ENCODE results near the gene FBXW12. TPM values are rescaled to one million over a fixed set of nuclear protein-coding genes. Genes with fewer than 3 reads are reported as not detected.
A peak's percentile ranks its signal among the peaks of the same experiment; 100 is the strongest.

The FBXW12 gene
- total RNA-seq, 6 donors from 2014 or later: not detected

DNA sequence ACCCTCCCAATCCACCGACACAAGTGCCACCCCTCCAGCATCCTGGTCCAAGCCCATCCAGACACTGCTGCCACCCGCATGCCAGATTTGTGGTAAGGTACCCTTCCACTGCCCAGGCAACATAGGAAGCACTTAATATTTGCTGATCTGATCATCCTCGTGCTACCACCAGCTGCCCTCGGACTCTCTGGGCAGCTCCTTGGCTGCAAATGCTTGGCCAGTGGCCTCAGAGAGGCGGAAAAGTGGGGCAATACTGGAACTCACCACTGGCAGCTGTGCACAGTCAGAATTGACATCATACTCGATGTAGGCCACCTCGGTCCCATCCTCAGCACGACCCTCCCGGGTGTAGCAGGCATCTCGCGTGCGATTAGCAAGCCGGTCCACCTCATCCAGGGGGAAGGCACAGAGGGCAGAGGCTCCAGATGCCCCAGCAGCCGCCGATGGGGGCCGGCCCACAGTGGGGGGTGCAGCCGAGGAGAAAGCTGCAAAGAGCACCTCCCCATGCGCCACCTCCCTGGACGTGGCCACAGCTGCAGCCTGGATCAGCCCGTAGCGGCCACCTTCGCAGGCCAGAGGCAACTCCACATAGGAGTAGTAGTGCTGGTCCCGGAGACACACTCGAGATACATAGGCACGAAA is 51.3 kb downstream of the FBXW12 start:
- Histone ChIP-seq H3K4me1 (peaks cover 17 to 37% (median 34%) of the 10 kb centered on the region in 4 donors), H3K36me3 (peaks cover 0 to 30% (median 16%) of the 10 kb centered on the region in 4 donors), H3K27ac (no peak overlapping the region), H3K4me3 (no peak overlapping the region), H3K9me3 (no peaks in the 10 kb centered on the region), H3K27me3 (no peaks in the 10 kb centered on the region)
- WGBS, 2 donors: 75 to 88% methylated on average over 10 to 19 of the region's 25 CpGs
- TF ChIP-seq EP300 (IDR thresholded peaks at IDR 0.05) (no peak), POLR2AphosphoS5 (IDR thresholded peaks at IDR 0.05) (no peak), POLR2A (IDR thresholded peaks at IDR 0.05) (no peak)
- TF ChIP-seq, protein P1, sequence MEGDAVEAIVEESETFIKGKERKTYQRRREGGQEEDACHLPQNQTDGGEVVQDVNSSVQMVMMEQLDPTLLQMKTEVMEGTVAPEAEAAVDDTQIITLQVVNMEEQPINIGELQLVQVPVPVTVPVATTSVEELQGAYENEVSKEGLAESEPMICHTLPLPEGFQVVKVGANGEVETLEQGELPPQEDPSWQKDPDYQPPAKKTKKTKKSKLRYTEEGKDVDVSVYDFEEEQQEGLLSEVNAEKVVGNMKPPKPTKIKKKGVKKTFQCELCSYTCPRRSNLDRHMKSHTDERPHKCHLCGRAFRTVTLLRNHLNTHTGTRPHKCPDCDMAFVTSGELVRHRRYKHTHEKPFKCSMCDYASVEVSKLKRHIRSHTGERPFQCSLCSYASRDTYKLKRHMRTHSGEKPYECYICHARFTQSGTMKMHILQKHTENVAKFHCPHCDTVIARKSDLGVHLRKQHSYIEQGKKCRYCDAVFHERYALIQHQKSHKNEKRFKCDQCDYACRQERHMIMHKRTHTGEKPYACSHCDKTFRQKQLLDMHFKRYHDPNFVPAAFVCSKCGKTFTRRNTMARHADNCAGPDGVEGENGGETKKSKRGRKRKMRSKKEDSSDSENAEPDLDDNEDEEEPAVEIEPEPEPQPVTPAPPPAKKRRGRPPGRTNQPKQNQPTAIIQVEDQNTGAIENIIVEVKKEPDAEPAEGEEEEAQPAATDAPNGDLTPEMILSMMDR (IDR thresholded peaks at IDR 0.05): no peak
- DNase-seq (no peak), ATAC-seq (ENCODE audit: low FRiP score in 2 of 2) (no peak)

DNA sequence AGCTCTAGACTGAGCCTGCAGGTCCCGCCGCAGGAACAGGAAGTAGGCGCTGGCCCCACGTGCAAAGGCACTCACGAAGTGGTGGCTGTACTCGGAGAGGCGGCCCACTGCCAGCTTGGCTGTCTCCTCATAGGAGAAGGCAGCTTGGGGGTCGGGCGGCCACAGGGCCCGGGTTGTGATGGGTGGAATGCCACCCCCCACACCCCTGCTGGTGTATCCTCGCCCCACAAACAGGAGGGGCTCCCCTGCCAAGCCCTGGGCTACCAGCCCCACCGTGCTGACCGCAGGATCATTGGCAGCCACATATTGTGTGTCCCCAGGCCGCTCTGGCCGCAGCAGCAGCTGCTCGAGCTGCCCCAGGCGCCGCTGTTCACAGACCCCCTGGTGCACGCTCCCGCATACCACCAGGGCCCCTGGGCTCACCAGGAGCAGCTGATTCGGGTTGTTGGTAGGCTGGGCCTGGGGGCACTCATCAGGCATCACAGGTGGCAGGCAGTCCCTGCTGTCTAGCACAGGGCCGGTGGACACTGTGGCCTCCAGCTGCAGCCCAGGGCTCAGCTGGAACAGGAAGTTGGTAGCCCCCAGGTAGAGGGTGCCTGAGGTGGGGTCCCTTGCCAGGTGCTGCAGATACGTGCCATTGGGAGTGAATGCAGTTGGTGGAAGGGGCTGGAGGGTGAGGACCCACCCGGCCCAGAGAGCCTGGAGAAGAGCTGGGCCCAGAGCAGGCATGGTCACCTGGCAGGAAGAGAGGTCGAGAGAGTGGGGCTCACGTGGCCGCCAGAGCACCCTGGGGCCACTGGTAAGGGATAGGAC is 52.1 kb downstream of the FBXW12 start:
- WGBS, 2 donors: 83 to 97% methylated on average over 5 to 16 of the region's 27 CpGs
- H3K4me1 ChIP-seq: peaks cover 18 to 43% (median 36%) of the 10 kb centered on the region in 4 donors
- H3K36me3 ChIP-seq: peaks cover 0 to 22% (median 9%) of the 10 kb centered on the region in 4 donors
- TF ChIP-seq, protein P1 (IDR thresholded peaks at IDR 0.05): no peak
- no peak for TF ChIP-seq POLR2A (IDR thresholded peaks at IDR 0.05)
- TF ChIP-seq EP300 (IDR thresholded peaks at IDR 0.05): no peak
- TF ChIP-seq POLR2AphosphoS5 (IDR thresholded peaks at IDR 0.05): no peak
- H3K27ac ChIP-seq: no peak overlapping the region
- DNase-seq (no peak), ATAC-seq (ENCODE audit: low FRiP score in 2 of 2) (no peak)
- no peak overlapping the region for H3K4me3 ChIP-seq
- no peaks in the 10 kb centered on the region for H3K9me3 ChIP-seq
- no peaks in the 10 kb centered on the region for H3K27me3 ChIP-seq

DNA sequence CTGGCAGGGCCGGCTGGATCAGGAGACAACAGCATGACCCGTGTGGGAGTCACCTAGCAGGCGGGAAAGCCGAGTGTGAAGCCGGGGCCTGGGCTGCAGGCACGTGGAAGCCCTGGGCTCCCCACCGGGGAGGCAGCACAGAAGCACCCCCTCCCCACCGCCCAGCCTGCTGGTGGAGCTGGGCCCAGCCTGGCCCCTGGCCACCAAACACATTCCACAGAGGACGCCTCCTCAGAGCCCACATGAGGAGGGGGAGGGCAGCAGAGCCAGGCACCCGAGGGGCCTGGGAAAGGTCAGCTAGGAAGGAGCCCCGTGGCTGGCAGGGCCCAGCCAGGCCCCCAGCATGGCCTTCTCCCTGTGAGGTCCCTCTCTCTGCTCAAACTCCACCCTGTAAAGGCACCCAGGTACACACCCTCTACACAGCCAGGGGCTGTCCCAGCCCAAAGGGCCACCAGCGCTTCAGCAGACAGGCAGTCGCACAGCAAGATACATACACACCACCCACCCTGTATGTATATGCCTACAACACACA is 53.3 kb downstream of the FBXW12 start:
- H3K36me3 ChIP-seq: peaks cover 0 to 12% (median 5%) of the 10 kb centered on the region in 4 donors
- no peak overlapping the region for H3K4me3 ChIP-seq
- TF ChIP-seq EP300 (IDR thresholded peaks at IDR 0.05) (no peak), POLR2A (IDR thresholded peaks at IDR 0.05) (no peak), POLR2AphosphoS5 (IDR thresholded peaks at IDR 0.05) (no peak)
- TF ChIP-seq, protein P1 (IDR thresholded peaks at IDR 0.05): no peak
- WGBS, 2 donors: 64 to 67% methylated on average over 9 to 11 of the region's 13 CpGs
- ATAC-seq (ENCODE audit: low FRiP score in 2 of 2): no peak
- H3K27me3 ChIP-seq: no peaks in the 10 kb centered on the region
- no peaks in the 10 kb centered on the region for H3K9me3 ChIP-seq
- peak overlapping the region in 3 of 4 donors; percentile 1 to 95 (median 44) for H3K27ac ChIP-seq
- no peak for DNase-seq
- H3K4me1 ChIP-seq: peaks cover 26 to 51% (median 44%) of the 10 kb centered on the region in 4 donors

DNA sequence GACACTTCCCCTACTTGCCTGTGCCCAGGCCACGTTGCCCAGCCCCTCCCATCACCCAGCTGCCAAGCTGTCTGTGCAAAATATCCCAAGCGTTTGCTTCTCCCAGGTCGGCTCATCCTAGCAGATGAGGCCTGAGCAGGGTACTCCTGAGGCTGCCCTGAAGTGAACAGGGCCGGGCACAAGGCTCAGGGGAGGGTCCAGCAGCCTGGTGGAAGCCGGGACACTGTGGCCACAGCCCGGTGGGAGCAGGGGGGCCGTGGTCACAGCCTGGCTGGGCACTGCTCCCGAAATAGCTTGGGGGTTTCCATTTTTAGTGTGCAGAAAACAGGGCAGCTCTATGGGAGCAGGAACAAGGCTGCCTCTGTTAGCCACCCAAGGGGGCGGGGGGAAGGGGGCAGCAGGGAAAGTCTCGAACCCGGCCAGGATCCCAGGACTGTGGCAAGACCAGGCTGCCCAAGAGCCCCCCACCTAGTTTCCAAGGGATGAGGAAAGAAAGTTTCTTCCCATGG is 54.4 kb downstream of the FBXW12 start:
- Histone ChIP-seq H3K27ac (peak overlapping the region; percentile 16 to 95 (median 61)), H3K27me3 (no peaks in the 10 kb centered on the region), H3K4me3 (peak overlapping the region in 2 of 4 donors; percentile 91 to 93), H3K9me3 (no peaks in the 10 kb centered on the region), H3K4me1 (peaks cover 29 to 52% (median 46%) of the 10 kb centered on the region in 4 donors), H3K36me3 (peaks cover 0 to 8% (median 0%) of the 10 kb centered on the region in 4 donors)
- 51 to 57% methylated on average over 6 to 11 of the region's 11 CpGs for WGBS, 2 donors
- DNase-seq: no peak
- TF ChIP-seq, protein P1 (IDR thresholded peaks at IDR 0.05): no peak
- no peak for TF ChIP-seq EP300 (IDR thresholded peaks at IDR 0.05)
- TF ChIP-seq POLR2A (IDR thresholded peaks at IDR 0.05): no peak
- no peak for TF ChIP-seq POLR2AphosphoS5 (IDR thresholded peaks at IDR 0.05)
- no peak for ATAC-seq (ENCODE audit: low FRiP score in 2 of 2)
